Camera-type eye (tissue), 1 donor: ENCODE measurements around the gene SMARCA5. TPM values are rescaled to one million over a fixed set of nuclear protein-coding genes. Genes with fewer than 3 reads are reported as not detected.

Experiments used
- total RNA-seq: library from RNA; depleted of rRNA; stranded (reverse); fragments of >200 nt; gene quantifications from one replicate; pipeline ENCODE4 v1.2.3, GENCODE V29; 2014

The SMARCA5 gene, protein sequence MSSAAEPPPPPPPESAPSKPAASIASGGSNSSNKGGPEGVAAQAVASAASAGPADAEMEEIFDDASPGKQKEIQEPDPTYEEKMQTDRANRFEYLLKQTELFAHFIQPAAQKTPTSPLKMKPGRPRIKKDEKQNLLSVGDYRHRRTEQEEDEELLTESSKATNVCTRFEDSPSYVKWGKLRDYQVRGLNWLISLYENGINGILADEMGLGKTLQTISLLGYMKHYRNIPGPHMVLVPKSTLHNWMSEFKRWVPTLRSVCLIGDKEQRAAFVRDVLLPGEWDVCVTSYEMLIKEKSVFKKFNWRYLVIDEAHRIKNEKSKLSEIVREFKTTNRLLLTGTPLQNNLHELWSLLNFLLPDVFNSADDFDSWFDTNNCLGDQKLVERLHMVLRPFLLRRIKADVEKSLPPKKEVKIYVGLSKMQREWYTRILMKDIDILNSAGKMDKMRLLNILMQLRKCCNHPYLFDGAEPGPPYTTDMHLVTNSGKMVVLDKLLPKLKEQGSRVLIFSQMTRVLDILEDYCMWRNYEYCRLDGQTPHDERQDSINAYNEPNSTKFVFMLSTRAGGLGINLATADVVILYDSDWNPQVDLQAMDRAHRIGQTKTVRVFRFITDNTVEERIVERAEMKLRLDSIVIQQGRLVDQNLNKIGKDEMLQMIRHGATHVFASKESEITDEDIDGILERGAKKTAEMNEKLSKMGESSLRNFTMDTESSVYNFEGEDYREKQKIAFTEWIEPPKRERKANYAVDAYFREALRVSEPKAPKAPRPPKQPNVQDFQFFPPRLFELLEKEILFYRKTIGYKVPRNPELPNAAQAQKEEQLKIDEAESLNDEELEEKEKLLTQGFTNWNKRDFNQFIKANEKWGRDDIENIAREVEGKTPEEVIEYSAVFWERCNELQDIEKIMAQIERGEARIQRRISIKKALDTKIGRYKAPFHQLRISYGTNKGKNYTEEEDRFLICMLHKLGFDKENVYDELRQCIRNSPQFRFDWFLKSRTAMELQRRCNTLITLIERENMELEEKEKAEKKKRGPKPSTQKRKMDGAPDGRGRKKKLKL
- 94.2 TPM for total RNA-seq

GRCh38 chr4:143513314-143514168 is at the start of gene SMARCA5:
SMARCA5 (plus strand) TSS chr4:143513702; CDS start chr4:143513925, 223 bp downstream.

Other genes starting within 250 kb of the SMARCA5 start
- 71.1 TPM for gene GAB1, start 176.8 kb upstream of the SMARCA5 start, total RNA-seq
- 0.93 TPM for gene FREM3, start 187.0 kb downstream of the SMARCA5 start, total RNA-seq